ENCODE results near the gene GPRIN1. TPM values are rescaled to one million over a fixed set of nuclear protein-coding genes. Genes with fewer than 3 reads are reported as not detected.

GPRIN1 gene
- total RNA-seq, 1 donor from 2014 or later, result 3.7 TPM

GRCh38 chr5:176575488-176576422 lies 34.2 kb downstream of the GPRIN1 start:
- intact Hi-C loops (cut with micrococcal nuclease), result no loop called here
- peaks cover 6% of the 10 kb centered on the region for H3K4me1 Mint-ChIP-seq
- H3K9me3 Mint-ChIP-seq, result no peaks in the 10 kb centered on the region
- no peak overlapping the region for H3K27ac Mint-ChIP-seq
- H3K4me3 Mint-ChIP-seq, result no peak overlapping the region
- no peak for DNase-seq
- no peaks in the 10 kb centered on the region for H3K36me3 Mint-ChIP-seq (ENCODE audit: low read depth)
- peaks cover 9% of the 10 kb centered on the region for H3K27me3 Mint-ChIP-seq

- Mint-ChIP-seq H3K27ac (no peak overlapping the region), H3K4me3 (no peak overlapping the region), H3K9me3 (no peaks in the 10 kb centered on the region), H3K36me3 (ENCODE audit: low read depth) (no peaks in the 10 kb centered on the region), H3K27me3 (peaks cover 9% of the 10 kb centered on the region), H3K4me1 (peaks cover 6% of the 10 kb centered on the region)
- no peak for DNase-seq
- intact Hi-C loops (cut with micrococcal nuclease), result no loop called here
These were observed 34.9 kb downstream of the GPRIN1 start for GRCh38 chr5:176575066-176575465.

GRCh38 chr5:176574297-176574591 lies 35.7 kb downstream of the GPRIN1 start:
- H3K4me1 Mint-ChIP-seq, result peaks cover 6% of the 10 kb centered on the region
- intact Hi-C loops (cut with micrococcal nuclease), result loop anchor here (1.0 kb wide), 3 partner anchors 45 to 158 kb away; partner anchors contain the start of genes CLTB and TSPAN17
- H3K4me3 Mint-ChIP-seq, result no peak overlapping the region
- no peak for DNase-seq
- H3K9me3 Mint-ChIP-seq, result no peaks in the 10 kb centered on the region
- H3K36me3 Mint-ChIP-seq (ENCODE audit: low read depth), result no peaks in the 10 kb centered on the region
- H3K27me3 Mint-ChIP-seq, result peaks cover 9% of the 10 kb centered on the region
- no peak overlapping the region for H3K27ac Mint-ChIP-seq

GRCh38 chr5:176573564-176574296 lies 36.2 kb downstream of the GPRIN1 start:
- DNase-seq, result peak; percentile 93
- Mint-ChIP-seq H3K4me3 (no peak overlapping the region), H3K4me1 (peaks cover 6% of the 10 kb centered on the region), H3K9me3 (no peaks in the 10 kb centered on the region), H3K27me3 (peaks cover 9% of the 10 kb centered on the region), H3K36me3 (ENCODE audit: low read depth) (no peaks in the 10 kb centered on the region), H3K27ac (no peak overlapping the region)
- intact Hi-C loops (cut with micrococcal nuclease), result loop anchor here (1.0 kb wide), 3 partner anchors 46 to 157 kb away; partner anchors contain the start of genes CLTB and TSPAN17

GRCh38 chr5:176570044-176570443 lies 39.9 kb downstream of the GPRIN1 start:
- H3K4me3 Mint-ChIP-seq, result no peak overlapping the region
- peaks cover 8% of the 10 kb centered on the region for H3K4me1 Mint-ChIP-seq
- no peak overlapping the region for H3K27ac Mint-ChIP-seq
- no peaks in the 10 kb centered on the region for H3K9me3 Mint-ChIP-seq
- no peaks in the 10 kb centered on the region for H3K36me3 Mint-ChIP-seq (ENCODE audit: low read depth)
- intact Hi-C loops (cut with micrococcal nuclease), result no loop called here
- H3K27me3 Mint-ChIP-seq, result peaks cover 9% of the 10 kb centered on the region
- no peak for DNase-seq

- Mint-ChIP-seq H3K36me3 (ENCODE audit: low read depth) (no peaks in the 10 kb centered on the region), H3K9me3 (no peaks in the 10 kb centered on the region), H3K4me3 (no peak overlapping the region), H3K27me3 (peaks cover 9% of the 10 kb centered on the region), H3K4me1 (peaks cover 3% of the 10 kb centered on the region), H3K27ac (no peak overlapping the region)
- no peak for DNase-seq
- intact Hi-C loops (cut with micrococcal nuclease), result no loop called here
These were observed 41.3 kb downstream of the GPRIN1 start for GRCh38 chr5:176568657-176569056.

GRCh38 chr5:176565760-176566288 lies 44.1 kb downstream of the GPRIN1 start:
- Mint-ChIP-seq H3K9me3 (no peaks in the 10 kb centered on the region), H3K27ac (no peak overlapping the region), H3K36me3 (ENCODE audit: low read depth) (no peaks in the 10 kb centered on the region), H3K4me1 (peaks cover 6% of the 10 kb centered on the region), H3K27me3 (peaks cover 3% of the 10 kb centered on the region), H3K4me3 (no peak overlapping the region)
- no peak for DNase-seq
- intact Hi-C loops (cut with micrococcal nuclease), result no loop called here

GRCh38 chr5:176564002-176564401 lies 46.0 kb downstream of the GPRIN1 start:
- no peak for DNase-seq
- no peaks in the 10 kb centered on the region for H3K36me3 Mint-ChIP-seq (ENCODE audit: low read depth)
- no peaks in the 10 kb centered on the region for H3K9me3 Mint-ChIP-seq
- H3K4me3 Mint-ChIP-seq, result no peak overlapping the region
- peaks cover 3% of the 10 kb centered on the region for H3K27me3 Mint-ChIP-seq
- no peak overlapping the region for H3K27ac Mint-ChIP-seq
- H3K4me1 Mint-ChIP-seq, result peaks cover 18% of the 10 kb centered on the region
- intact Hi-C loops (cut with micrococcal nuclease), result no loop called here

- Mint-ChIP-seq H3K36me3 (ENCODE audit: low read depth) (no peaks in the 10 kb centered on the region), H3K4me1 (peaks cover 18% of the 10 kb centered on the region), H3K27ac (no peak overlapping the region), H3K27me3 (peaks cover 3% of the 10 kb centered on the region), H3K9me3 (no peaks in the 10 kb centered on the region), H3K4me3 (no peak overlapping the region)
- intact Hi-C loops (cut with micrococcal nuclease), result no loop called here
- no peak for DNase-seq
These were observed 47.8 kb downstream of the GPRIN1 start for GRCh38 chr5:176562189-176562588.

GRCh38 chr5:176561259-176561658 lies 48.7 kb downstream of the GPRIN1 start:
- H3K36me3 Mint-ChIP-seq (ENCODE audit: low read depth), result peaks cover 1% of the 10 kb centered on the region
- intact Hi-C loops (cut with micrococcal nuclease), result no loop called here
- no peak overlapping the region for H3K27ac Mint-ChIP-seq
- H3K4me3 Mint-ChIP-seq, result no peak overlapping the region
- H3K9me3 Mint-ChIP-seq, result no peaks in the 10 kb centered on the region
- H3K27me3 Mint-ChIP-seq, result peaks cover 3% of the 10 kb centered on the region
- peaks cover 23% of the 10 kb centered on the region for H3K4me1 Mint-ChIP-seq
- no peak for DNase-seq

- peaks cover 26% of the 10 kb centered on the region for H3K4me1 Mint-ChIP-seq
- H3K9me3 Mint-ChIP-seq, result no peaks in the 10 kb centered on the region
- no peak overlapping the region for H3K4me3 Mint-ChIP-seq
- no peak overlapping the region for H3K27ac Mint-ChIP-seq
- H3K27me3 Mint-ChIP-seq, result peaks cover 3% of the 10 kb centered on the region
- H3K36me3 Mint-ChIP-seq (ENCODE audit: low read depth), result peaks cover 1% of the 10 kb centered on the region
- intact Hi-C loops (cut with micrococcal nuclease), result no loop called here
- no peak for DNase-seq
These were observed 49.6 kb downstream of the GPRIN1 start for GRCh38 chr5:176560364-176560763.

- no peak for DNase-seq
- no peaks in the 10 kb centered on the region for H3K9me3 Mint-ChIP-seq
- H3K36me3 Mint-ChIP-seq (ENCODE audit: low read depth), result peaks cover 1% of the 10 kb centered on the region
- no peak overlapping the region for H3K4me3 Mint-ChIP-seq
- H3K27ac Mint-ChIP-seq, result no peak overlapping the region
- H3K27me3 Mint-ChIP-seq, result peaks cover 3% of the 10 kb centered on the region
- intact Hi-C loops (cut with micrococcal nuclease), result no loop called here
- peaks cover 33% of the 10 kb centered on the region for H3K4me1 Mint-ChIP-seq
These were observed 50.3 kb downstream of the GPRIN1 start for GRCh38 chr5:176559683-176560082.

GRCh38 chr5:176557846-176558245 lies 52.1 kb downstream of the GPRIN1 start:
- H3K27me3 Mint-ChIP-seq, result peaks cover 3% of the 10 kb centered on the region
- no peak overlapping the region for H3K4me3 Mint-ChIP-seq
- peaks cover 45% of the 10 kb centered on the region for H3K4me1 Mint-ChIP-seq
- intact Hi-C loops (cut with micrococcal nuclease), result no loop called here
- no peak overlapping the region for H3K27ac Mint-ChIP-seq
- H3K9me3 Mint-ChIP-seq, result no peaks in the 10 kb centered on the region
- no peak for DNase-seq
- H3K36me3 Mint-ChIP-seq (ENCODE audit: low read depth), result peaks cover 1% of the 10 kb centered on the region
